SK-N-SH (cell line): ENCODE data around the gene C20orf204. TPM values are rescaled to one million over a fixed set of nuclear protein-coding genes. Genes with fewer than 3 reads are reported as not detected.

Experiments used
- CTCF ChIA-PET: fragments of 300-600, 350-600 bp; formaldehyde crosslinking; extraction: SDS; loops from one replicate; lab custom pipeline; 2021; lab: Yijun Ruan, JAX
- POLR2A ChIA-PET: fragments of 350-600 bp; sonication (Branson Sonifier 250); formaldehyde crosslinking; extraction: SDS; loops from one replicate; lab custom pipeline; 2020; ENCODE audit warnings: antibody characterized with exemption, inconsistent platforms; lab: Yijun Ruan, JAX
- DNase-seq: peaks from one replicate; pipeline ENCODE4 v3.0.0; 2012
- H2AFZ ChIP-seq: fragments of 200-600 bp; sonication (generic); 2 replicates; pipeline ENCODE4 v1.8.1; 2016; ENCODE audit warnings: antibody characterized with exemption, mild to moderate bottlenecking, low read depth
- H3F3A ChIP-seq: fragments of 200-600 bp; sonication (generic); replicated peaks from 2 replicates; pipeline ENCODE3; 2016; ENCODE audit warnings: antibody characterized with exemption, mild to moderate bottlenecking; ENCODE audit not compliant: insufficient read depth
- H3K27ac ChIP-seq, 2 experiments: fragments of 200-500 bp in 1 of 2; fragments of 200-600 bp in 1 of 2; sonication (Bioruptor generic) in 1 of 2; sonication (generic), shearing (Covaris generic) in 1 of 2; 2 replicates each; pipeline versions ENCODE4 v1.5.1 to v1.6.1; 2014 to 2016; ENCODE audit warnings: low read depth in 2 of 2, inconsistent platforms in 1 of 2, low read length in 1 of 2, mild to moderate bottlenecking in 1 of 2, mixed read lengths in 1 of 2
- H3K27me3 ChIP-seq: fragments of 200-600 bp; sonication (generic), shearing (Covaris generic); 2 replicates; pipeline ENCODE4 v1.6.1; 2016; ENCODE audit warnings: mixed run types; ENCODE audit not compliant: insufficient read depth
- H3K36me3 ChIP-seq, 2 experiments: fragments of 200-500 bp in 1 of 2; fragments of 200-600 bp in 1 of 2; sonication (Bioruptor generic) in 1 of 2; sonication (generic) in 1 of 2; replicated peaks in 1 of 2; 2 replicates each; pipeline versions ENCODE3 to v1.5.1; 2014 to 2016; ENCODE audit warnings: low read length in 1 of 2, mild to moderate bottlenecking in 1 of 2; ENCODE audit not compliant: insufficient read depth in 2 of 2, control insufficient read depth in 1 of 2
- H3K4me1 ChIP-seq, 2 experiments: fragments of 200-500 bp in 1 of 2; fragments of 200-600 bp in 1 of 2; sonication (Bioruptor generic) in 1 of 2; sonication (generic), shearing (Covaris generic) in 1 of 2; 2 replicates each; pipeline versions ENCODE4 v1.5.1 to v1.6.1; 2014 to 2016; ENCODE audit warnings: low read depth in 1 of 2, low read length in 1 of 2, mixed run types in 1 of 2; ENCODE audit not compliant: insufficient read depth in 2 of 2, control insufficient read depth in 1 of 2
- H3K4me2 ChIP-seq: fragments of 200-600 bp; sonication (generic), shearing (Covaris generic); 2 replicates; pipeline ENCODE4 v1.6.1; 2017; ENCODE audit warnings: mixed run types
- H3K4me3 ChIP-seq, 2 experiments: fragments of 200-500 bp in 1 of 2; fragments of 200-600 bp in 1 of 2; sonication (Bioruptor generic) in 1 of 2; sonication (generic), shearing (Covaris generic) in 1 of 2; 2 replicates each; pipeline versions ENCODE4 v1.5.1 to v1.8.1; 2014 to 2016; ENCODE audit warnings: low read depth in 2 of 2, inconsistent platforms in 1 of 2, low read length in 1 of 2, mild to moderate bottlenecking in 1 of 2, mixed read lengths in 1 of 2, moderate library complexity in 1 of 2
- H3K79me2 ChIP-seq: fragments of 200-600 bp; sonication (generic); 2 replicates; pipeline ENCODE4 v1.8.1; 2017; ENCODE audit warnings: mild to moderate bottlenecking; ENCODE audit not compliant: insufficient read depth
- H3K9ac ChIP-seq: fragments of 200-600 bp; sonication (generic); 2 replicates; pipeline ENCODE4 v1.6.1; 2017; ENCODE audit warnings: mixed run types
- H3K9me2 ChIP-seq: fragments of 200-600 bp; sonication (generic); 2 replicates; pipeline ENCODE4 v1.6.1; 2017; ENCODE audit warnings: mixed run types
- H3K9me3 ChIP-seq: fragments of 200-600 bp; sonication (generic); 2 replicates; pipeline ENCODE4 v1.6.1; 2017; ENCODE audit warnings: mixed run types, mild to moderate bottlenecking, moderate library complexity
- H4K20me1 ChIP-seq: fragments of 200-600 bp; sonication (generic); 2 replicates; pipeline ENCODE4 v1.6.1; 2017; ENCODE audit warnings: mild to moderate bottlenecking, mixed run types; ENCODE audit not compliant: insufficient read depth
- CHD2 ChIP-seq: fragments of 150-350 bp; IDR thresholded peaks from 2 replicates; pipeline ENCODE4 v1.6.1; 2018; ENCODE audit warnings: low read length; ENCODE audit not compliant: partially characterized antibody
- GATA2 ChIP-seq: sonication (generic); formaldehyde crosslinking; IDR thresholded peaks from 2 replicates; pipeline ENCODE4 v1.5.0; 2020; ENCODE audit warnings: mild to moderate bottlenecking, missing genetic modification reagents
- IRF3 ChIP-seq: fragments of 150-350 bp; IDR thresholded peaks from 2 replicates; pipeline ENCODE4 v1.6.1; 2016; ENCODE audit warnings: mild to moderate bottlenecking, low read depth, low read length
- JUND ChIP-seq: IDR thresholded peaks from 2 replicates; pipeline ENCODE4 v1.4.0; 2012
- MAX ChIP-seq: IDR thresholded peaks from 2 replicates; pipeline ENCODE4 v1.4.0; 2012; ENCODE audit warnings: low read depth
- NFIC ChIP-seq: IDR thresholded peaks from 2 replicates; pipeline ENCODE4 v1.4.0; 2012; ENCODE audit warnings: borderline replicate concordance
- NRF1 ChIP-seq: IDR thresholded peaks from 2 replicates; pipeline ENCODE4 v1.6.1; 2012; ENCODE audit warnings: low read depth, mild to moderate bottlenecking, low read length
- POLR2AphosphoS5 ChIP-seq: IDR thresholded peaks from 2 replicates; pipeline ENCODE4 v1.6.1; 2012; ENCODE audit warnings: low read depth, low read length
- RFX5 ChIP-seq: IDR thresholded peaks from 2 replicates; pipeline ENCODE4 v1.6.1; 2012; ENCODE audit warnings: mild to moderate bottlenecking, improper control_type of control experiment, low read length
- RXRA ChIP-seq: IDR thresholded peaks from 2 replicates; pipeline ENCODE4 v1.4.0; 2012; ENCODE audit warnings: low read depth, mild to moderate bottlenecking, borderline replicate concordance
- SMC3 ChIP-seq: IDR thresholded peaks from 2 replicates; pipeline ENCODE4 v1.6.1; 2012; ENCODE audit warnings: low read depth, low read length, improper control_type of control experiment
- USF2 ChIP-seq: fragments of 150-350 bp; IDR thresholded peaks from 2 replicates; pipeline ENCODE4 v1.6.1; 2017; ENCODE audit warnings: antibody characterized with exemption, low read length, low read depth, borderline replicate concordance
- ZBTB33 ChIP-seq: IDR thresholded peaks from 2 replicates; pipeline ENCODE4 v1.4.0; 2012; ENCODE audit warnings: low read depth, borderline replicate concordance
- WGBS: methylation state at CpG from one replicate; pipeline ENCODE4 v1.1.6; 2017; ENCODE audit warnings: low lambda C conversion rate; 5-methylcytosine and 5-hydroxymethylcytosine counted together
- polyA plus RNA-seq, 3 experiments: library from polyadenylated mRNA; depleted of rRNA; stranded (reverse); fragments of >200 nt; gene quantifications; 2 replicates each; pipeline ENCODE4 v1.2.3, GENCODE V29; 2012

The C20orf204 gene
- polyA plus RNA-seq, 1 of the 3 experiments (the other 2 are of a cell fraction) = 0.21 TPM

GRCh38 chr20:64024141-64024990 lies 11.6 kb upstream of the C20orf204 start:
- Histone ChIP-seq H3K27me3 (no peaks in the 10 kb centered on the region), H3K4me3 (no peak overlapping the region), H2AFZ (no peak overlapping the region), H3K4me2 (no peak overlapping the region), H3K9me2 (no peaks in the 10 kb centered on the region), H3K4me1 (peaks cover 0 to 48% of the 10 kb centered on the region in 2 experiments; a peak in 1 of 4 replicates), H3K9ac (no peak overlapping the region), H3K9me3 (no peaks in the 10 kb centered on the region), H3F3A (peaks cover 4% of the 10 kb centered on the region), H3K79me2 (no peaks in the 10 kb centered on the region), H3K36me3 (peaks cover 34 to 56% of the 10 kb centered on the region in 2 experiments), H4K20me1 (no peaks in the 10 kb centered on the region), H3K27ac (peak overlapping the region in 1 of 2 experiments; percentile 74; a peak in 1 of 4 replicates)
- WGBS = 89% methylated on average over 13 of the region's 17 CpGs
- no peak for DNase-seq
- POLR2A ChIA-PET = no interaction called here
- CTCF ChIA-PET = interaction anchor here (1.0 to 5.7 kb wide), 3 partner anchors 15 to 44 kb away, joined by 3 to 74 read pairs (median 8); partner anchors contain the start of genes PRPF6 and SAMD10
- TF ChIP-seq NFIC (no peak), ZBTB33 (no peak), IRF3 (no peak), USF2 (no peak), JUND (no peak), POLR2AphosphoS5 (no peak), NRF1 (no peak), RFX5 (no peak), GATA2 (no peak), SMC3 (no peak), RXRA (no peak), MAX (no peak), CHD2 (no peak)
